Right lobe of liver (tissue), 6 donors: Measurements from ENCODE around the gene ZIC2. TPM values are rescaled to one million over a fixed set of nuclear protein-coding genes. Genes with fewer than 3 reads are reported as not detected.

Source experiments
- ATAC-seq, 4 donors: fragments of 200-7000 bp; cut with Tn5 transposase; one replicate each; pipeline ENCODE4 v1.9.1; 2020; ENCODE audit warnings: mild to moderate bottlenecking in 4 of 4, moderate library complexity in 4 of 4
- DNase-seq, 3 donors: peaks; one replicate each; pipeline ENCODE4 v3.0.0-alpha.2; 2020
- H3K27ac ChIP-seq, 3 donors: fragments of 200-600 bp; one replicate each; pipeline ENCODE4 v1.8.0; 2022
- H3K27me3 ChIP-seq, 2 donors: fragments of 200-600 bp; one replicate each; pipeline ENCODE4 v1.8.0; 2022
- H3K36me3 ChIP-seq, 4 donors: fragments of 200-600 bp; sonication (generic) in 1 of 4; one replicate each; pipeline versions ENCODE4 v1.5.1 to v1.8.0; 2017 to 2022; ENCODE audit warnings: control low read depth in 1 of 4
- H3K4me1 ChIP-seq, 4 donors: fragments of 200-600 bp; sonication (generic) in 1 of 4; one replicate each; pipeline versions ENCODE4 v1.5.1 to v1.8.0; 2017 to 2022; ENCODE audit warnings: control low read depth in 1 of 4
- H3K4me3 ChIP-seq, 3 donors: fragments of 200-600 bp; one replicate each; pipeline ENCODE4 v1.8.0; 2022
- H3K9me3 ChIP-seq, 4 donors: fragments of 200-600 bp; sonication (generic) in 1 of 4; one replicate each; pipeline versions ENCODE4 v1.5.1 to v1.8.0; 2017 to 2022; ENCODE audit warnings: control low read depth in 1 of 4
- POLR2A ChIP-seq: fragments of 450-650 bp; IDR thresholded peaks from one replicate; pipeline ENCODE4 v1.6.1; 2017; ENCODE audit warnings: antibody characterized with exemption, mild to moderate bottlenecking
- WGBS: methylation state at CpG from one replicate; pipeline ENCODE4 v1.1.6; 2018; ENCODE audit warnings: low coverage, low lambda C conversion rate; ENCODE audit not compliant: insufficient coverage; ENCODE audit errors: missing lambda C conversion rate; 5-methylcytosine and 5-hydroxymethylcytosine counted together
- intact Hi-C, 2 donors: fragments of 100-400 bp; cut with DNase I; formaldehyde crosslinking; loops; one replicate each; pipeline versions ENCODE4 v1.11.2 to v1.14.1; 2022
- total RNA-seq, 6 experiments: library from RNA; depleted of rRNA in 2 of 6; stranded (reverse); fragments of >200 nt in 2 of 6; fragmentation: NEBNext Ultra II Directional in 3 of 6; extraction: Animal tissue kit (Norgen Biotek cat#: 25700) in 3 of 6; gene quantifications; one replicate each; pipeline versions ENCODE4 v1.1.0 to v1.2.4, GENCODE V29; 2016 to 2023
- TF ChIP-seq, protein P1 (sequence below), 4 donors: fragments of 200-600 bp in 3 of 4; fragments of 450-650 bp in 1 of 4; IDR thresholded peaks; one replicate each; pipeline versions ENCODE4 v1.5.1 to v1.8.0; 2016 to 2022; ENCODE audit warnings: antibody characterized with exemption in 4 of 4, mild to moderate bottlenecking in 2 of 4
- donor health status: DM: no; HTN: yes; CAD: no.
- donor health status: DM: no; HTN: no; CAD: no.
- donor health status: DM: no; HTN: no; CAD: no.
- donor health status: DM: no; HTN: yes; CAD: no.
- donor health status: DM: no; HTN: yes; CAD: no.

ZIC2 gene
- total RNA-seq, 6 experiments from 2014 or later: 0.24 TPM; not detected in 5

DNA sequence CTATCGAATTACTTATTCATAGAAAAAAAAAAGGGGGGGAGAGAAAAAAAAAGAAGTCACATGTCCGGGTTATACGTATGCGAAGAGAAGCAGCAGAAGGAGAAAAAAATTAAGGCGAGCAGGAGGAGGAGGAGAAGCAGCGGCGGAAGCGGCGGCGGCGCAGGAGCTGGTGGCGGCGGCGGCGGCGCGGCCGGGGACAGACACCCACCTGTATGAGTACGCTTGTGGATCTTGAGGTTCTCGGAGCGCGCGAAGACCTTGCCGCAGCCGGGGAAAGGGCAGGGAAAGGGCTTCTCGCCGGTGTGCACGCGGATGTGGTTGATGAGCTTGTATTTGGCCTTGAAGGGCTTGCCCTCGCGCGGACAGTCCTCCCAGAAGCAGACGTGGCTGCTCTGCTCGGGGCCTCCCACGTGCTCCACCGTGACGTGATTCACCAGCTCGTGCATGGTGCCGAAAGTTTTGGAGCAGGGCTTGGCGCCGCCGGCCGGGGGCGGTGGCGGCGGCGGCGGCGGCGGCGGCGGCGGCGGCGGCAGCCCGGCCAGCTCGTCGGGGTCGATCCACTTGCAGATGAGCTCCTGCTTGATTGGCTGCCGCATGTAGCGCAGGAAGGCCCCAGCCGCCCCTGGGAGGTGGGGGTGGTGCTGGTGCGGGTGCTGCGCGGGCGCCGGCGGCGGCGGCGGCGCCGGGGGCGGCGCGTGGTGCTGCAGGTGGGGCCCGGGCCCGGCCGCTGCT, 11.5 kb upstream of the ZIC2 start:
- H3K36me3 ChIP-seq: no peaks in the 10 kb centered on the region
- WGBS: 5% methylated on average over 33 of the region's 79 CpGs
- intact Hi-C loops: no loop called here
- no peaks in the 10 kb centered on the region for H3K9me3 ChIP-seq
- no peak overlapping the region for H3K4me3 ChIP-seq
- ATAC-seq (peak in 2 of 4 donors; percentile 11 to 48), DNase-seq (peak in 1 of 3 donors; percentile 48)
- no peak overlapping the region for H3K27ac ChIP-seq
- peaks cover 14 to 88% of the 10 kb centered on the region in 2 donors for H3K27me3 ChIP-seq
- TF ChIP-seq, protein P1, sequence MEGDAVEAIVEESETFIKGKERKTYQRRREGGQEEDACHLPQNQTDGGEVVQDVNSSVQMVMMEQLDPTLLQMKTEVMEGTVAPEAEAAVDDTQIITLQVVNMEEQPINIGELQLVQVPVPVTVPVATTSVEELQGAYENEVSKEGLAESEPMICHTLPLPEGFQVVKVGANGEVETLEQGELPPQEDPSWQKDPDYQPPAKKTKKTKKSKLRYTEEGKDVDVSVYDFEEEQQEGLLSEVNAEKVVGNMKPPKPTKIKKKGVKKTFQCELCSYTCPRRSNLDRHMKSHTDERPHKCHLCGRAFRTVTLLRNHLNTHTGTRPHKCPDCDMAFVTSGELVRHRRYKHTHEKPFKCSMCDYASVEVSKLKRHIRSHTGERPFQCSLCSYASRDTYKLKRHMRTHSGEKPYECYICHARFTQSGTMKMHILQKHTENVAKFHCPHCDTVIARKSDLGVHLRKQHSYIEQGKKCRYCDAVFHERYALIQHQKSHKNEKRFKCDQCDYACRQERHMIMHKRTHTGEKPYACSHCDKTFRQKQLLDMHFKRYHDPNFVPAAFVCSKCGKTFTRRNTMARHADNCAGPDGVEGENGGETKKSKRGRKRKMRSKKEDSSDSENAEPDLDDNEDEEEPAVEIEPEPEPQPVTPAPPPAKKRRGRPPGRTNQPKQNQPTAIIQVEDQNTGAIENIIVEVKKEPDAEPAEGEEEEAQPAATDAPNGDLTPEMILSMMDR (IDR thresholded peaks at IDR 0.05): no peak
- TF ChIP-seq POLR2A: no peak
- peaks cover 0 to 32% (median 0%) of the 10 kb centered on the region in 4 donors for H3K4me1 ChIP-seq

DNA sequence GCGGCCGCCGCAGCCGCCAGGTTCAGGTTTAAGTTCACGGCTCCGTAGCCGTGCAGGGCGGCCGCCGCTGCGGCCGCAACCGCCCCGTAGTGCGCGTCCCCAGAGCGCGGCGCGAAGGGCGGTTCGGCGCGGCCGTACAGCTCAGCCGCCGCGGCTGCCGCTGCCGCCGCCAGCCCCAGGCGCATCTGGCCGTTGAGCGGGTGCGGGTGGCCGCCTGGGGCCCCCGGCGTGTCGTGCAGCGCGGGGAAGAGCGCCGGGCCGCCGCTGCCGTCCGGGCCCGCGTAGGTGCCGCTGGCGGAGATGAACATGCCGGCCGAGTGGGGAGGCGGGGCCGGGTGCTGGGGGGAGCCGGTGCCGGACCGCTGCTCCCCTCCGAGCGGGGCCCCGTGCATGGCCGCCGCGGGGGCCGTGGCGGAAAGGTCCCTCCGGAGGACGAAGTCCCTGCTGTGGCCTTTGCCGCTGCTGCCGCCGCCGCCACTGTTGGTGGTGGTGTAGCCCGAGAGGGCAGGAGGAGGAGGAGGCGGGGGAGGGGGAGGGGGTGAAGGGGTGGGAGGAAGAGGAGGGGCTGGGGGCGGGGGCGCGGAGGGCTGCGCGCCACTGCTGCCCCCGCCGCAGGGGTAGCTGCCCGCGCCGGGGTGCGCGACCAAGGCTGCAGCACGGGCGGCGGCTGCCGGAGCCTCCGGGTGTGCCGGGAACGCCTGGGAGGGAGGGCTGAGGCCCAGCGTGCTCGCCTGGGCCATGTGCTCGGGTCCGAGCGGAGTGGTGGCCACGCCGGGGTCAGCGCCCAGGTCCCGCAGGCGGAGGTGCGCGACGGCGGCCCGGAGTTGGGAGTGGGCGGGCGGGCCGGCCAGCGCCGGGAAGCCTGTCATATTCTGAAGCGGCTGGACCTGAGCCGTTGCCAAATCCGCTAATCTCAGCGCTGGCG, 10.7 kb upstream of the ZIC2 start:
- H3K4me1 ChIP-seq: peaks cover 0 to 32% (median 0%) of the 10 kb centered on the region in 4 donors
- no peak overlapping the region for H3K4me3 ChIP-seq
- H3K36me3 ChIP-seq: no peaks in the 10 kb centered on the region
- intact Hi-C loops: no loop called here
- peaks cover 14 to 86% of the 10 kb centered on the region in 2 donors for H3K27me3 ChIP-seq
- DNase-seq: no peak
- H3K9me3 ChIP-seq: no peaks in the 10 kb centered on the region
- TF ChIP-seq POLR2A: no peak
- TF ChIP-seq, protein P1 (IDR thresholded peaks at IDR 0.05): no peak
- WGBS: 7% methylated on average over 12 of the region's 118 CpGs
- H3K27ac ChIP-seq: no peak overlapping the region
- peak; percentile 39 to 60 (median 48) for ATAC-seq

DNA sequence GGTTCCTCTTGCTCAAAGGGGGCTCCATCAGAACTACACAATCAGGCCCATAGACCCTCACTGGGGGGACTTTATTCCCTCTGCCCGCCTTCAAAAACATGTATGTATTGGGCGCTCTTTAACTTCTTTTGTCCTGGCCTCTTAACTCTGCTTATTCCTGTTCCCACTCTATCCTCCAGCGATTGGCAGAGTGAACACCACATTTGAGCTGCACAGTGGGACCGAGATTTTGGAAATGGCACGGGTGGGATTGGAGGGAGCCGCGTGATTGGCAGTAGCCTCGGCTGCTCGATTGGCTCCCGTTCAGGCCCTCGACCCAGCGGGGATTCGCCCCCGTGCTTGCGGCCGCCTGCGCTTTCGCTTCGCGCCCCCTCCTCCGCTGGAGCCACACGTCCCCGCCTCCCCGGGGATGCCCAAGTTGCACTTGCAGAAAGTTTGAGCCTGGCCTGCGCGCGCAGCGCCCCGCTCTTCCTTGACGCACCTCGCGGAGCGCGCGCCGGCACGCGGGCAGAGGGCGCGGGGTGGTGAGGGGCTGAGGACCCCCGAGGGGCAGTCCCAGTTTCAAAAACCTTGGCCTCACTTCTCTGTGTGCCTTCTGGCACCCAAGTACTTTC, 9.9 kb upstream of the ZIC2 start, which contains the start of gene ZIC5:
Gene ZIC5 (minus strand): TSS at position 192 of the 614 bp plus-strand sequence. CDS start 164 bp downstream, at position 28.
- H3K4me1 ChIP-seq: peaks cover 0 to 32% (median 0%) of the 10 kb centered on the region in 4 donors
- DNase-seq (no peak), ATAC-seq (no peak)
- H3K9me3 ChIP-seq: no peaks in the 10 kb centered on the region
- intact Hi-C loops: no loop called here
- H3K27ac ChIP-seq: no peak within 1 kb of the TSS
- 0% methylated on average over 11 of the region's 41 CpGs for WGBS
- TF ChIP-seq, protein P1 (IDR thresholded peaks at IDR 0.05): no peak
- no peak within 1 kb of the TSS for H3K4me3 ChIP-seq
- H3K27me3 ChIP-seq: peaks cover 14 to 87% of the 10 kb centered on the region in 2 donors
- no peaks in the 10 kb centered on the region for H3K36me3 ChIP-seq

DNA sequence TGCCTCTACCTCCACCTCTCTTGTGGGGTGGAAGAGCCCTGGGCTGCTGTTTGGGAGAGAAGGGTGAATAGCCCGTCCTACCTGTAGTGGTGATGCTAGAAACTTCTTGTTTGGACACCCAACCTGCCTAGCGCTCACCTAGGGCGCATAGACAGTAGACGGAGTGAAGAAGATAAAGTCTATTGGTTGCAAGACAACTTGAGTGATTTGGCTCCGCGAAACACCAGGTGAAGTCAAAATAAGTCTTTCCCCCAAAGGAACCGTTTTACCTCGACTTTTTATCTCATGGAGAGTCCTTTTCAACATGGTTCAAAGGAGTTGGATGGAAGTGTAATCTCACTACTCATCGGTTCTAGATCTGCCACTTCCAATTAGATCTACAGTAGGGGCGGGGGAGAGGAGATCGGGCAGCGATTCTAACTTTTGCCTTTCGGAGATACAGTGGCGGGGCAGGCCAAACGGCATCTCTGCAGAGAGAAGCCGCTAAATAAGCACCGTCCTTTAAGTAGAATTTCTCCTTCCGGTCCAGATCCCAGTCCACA, 9.3 kb upstream of the ZIC2 start:
- no peak for DNase-seq

More for the DNA sequence above, 9.3 kb upstream of the ZIC2 start:
- TF ChIP-seq, protein P1 (IDR thresholded peaks at IDR 0.05): no peak
- no peak for TF ChIP-seq POLR2A
- Histone ChIP-seq H3K27ac (no peak overlapping the region), H3K4me1 (peaks cover 0 to 32% (median 0%) of the 10 kb centered on the region in 4 donors), H3K27me3 (peaks cover 14 to 88% of the 10 kb centered on the region in 2 donors), H3K4me3 (no peak overlapping the region), H3K36me3 (no peaks in the 10 kb centered on the region), H3K9me3 (no peaks in the 10 kb centered on the region)
- 13% methylated on average over 17 of the region's 18 CpGs for WGBS
- intact Hi-C loops: no loop called here
- ATAC-seq: no peak
